ENCODE measurements around the gene HNRNPUL1.

DNA sequence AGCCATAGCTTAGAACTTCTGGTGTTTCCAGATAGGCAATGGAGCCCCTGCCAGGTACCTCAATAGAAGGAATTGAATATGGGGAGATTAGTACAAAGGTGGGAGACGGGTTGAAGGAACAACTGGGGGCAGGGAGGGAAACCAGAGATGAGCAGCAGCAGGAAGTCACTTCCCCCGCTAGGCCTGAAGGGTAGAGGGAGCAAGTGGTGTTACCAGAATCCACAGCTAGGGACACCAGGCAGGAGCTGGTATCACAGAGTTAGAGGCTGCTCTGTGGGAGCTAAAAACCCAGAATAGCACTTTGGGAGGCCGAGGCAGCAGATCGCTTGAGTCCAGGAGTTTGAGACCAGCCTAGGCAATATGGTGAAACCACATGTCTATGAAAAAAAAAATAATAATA, 15.3 kb upstream of the HNRNPUL1 start:
- TF ChIP-seq, protein P1, sequence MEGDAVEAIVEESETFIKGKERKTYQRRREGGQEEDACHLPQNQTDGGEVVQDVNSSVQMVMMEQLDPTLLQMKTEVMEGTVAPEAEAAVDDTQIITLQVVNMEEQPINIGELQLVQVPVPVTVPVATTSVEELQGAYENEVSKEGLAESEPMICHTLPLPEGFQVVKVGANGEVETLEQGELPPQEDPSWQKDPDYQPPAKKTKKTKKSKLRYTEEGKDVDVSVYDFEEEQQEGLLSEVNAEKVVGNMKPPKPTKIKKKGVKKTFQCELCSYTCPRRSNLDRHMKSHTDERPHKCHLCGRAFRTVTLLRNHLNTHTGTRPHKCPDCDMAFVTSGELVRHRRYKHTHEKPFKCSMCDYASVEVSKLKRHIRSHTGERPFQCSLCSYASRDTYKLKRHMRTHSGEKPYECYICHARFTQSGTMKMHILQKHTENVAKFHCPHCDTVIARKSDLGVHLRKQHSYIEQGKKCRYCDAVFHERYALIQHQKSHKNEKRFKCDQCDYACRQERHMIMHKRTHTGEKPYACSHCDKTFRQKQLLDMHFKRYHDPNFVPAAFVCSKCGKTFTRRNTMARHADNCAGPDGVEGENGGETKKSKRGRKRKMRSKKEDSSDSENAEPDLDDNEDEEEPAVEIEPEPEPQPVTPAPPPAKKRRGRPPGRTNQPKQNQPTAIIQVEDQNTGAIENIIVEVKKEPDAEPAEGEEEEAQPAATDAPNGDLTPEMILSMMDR (IDR thresholded peaks at IDR 0.05) = no peak
- no peak for TF ChIP-seq POLR2A (IDR thresholded peaks at IDR 0.05)
